GM21786 (cell line): ENCODE measurements around the gene WDR1.

ENCODE experiments used
- ATAC-seq: cut with Tn5 transposase; IDR thresholded peaks from one replicate; pipeline ENCODE4 v1.9.1; 2021; ENCODE audit not compliant: unreplicated experiment

Gene WDR1, protein sequence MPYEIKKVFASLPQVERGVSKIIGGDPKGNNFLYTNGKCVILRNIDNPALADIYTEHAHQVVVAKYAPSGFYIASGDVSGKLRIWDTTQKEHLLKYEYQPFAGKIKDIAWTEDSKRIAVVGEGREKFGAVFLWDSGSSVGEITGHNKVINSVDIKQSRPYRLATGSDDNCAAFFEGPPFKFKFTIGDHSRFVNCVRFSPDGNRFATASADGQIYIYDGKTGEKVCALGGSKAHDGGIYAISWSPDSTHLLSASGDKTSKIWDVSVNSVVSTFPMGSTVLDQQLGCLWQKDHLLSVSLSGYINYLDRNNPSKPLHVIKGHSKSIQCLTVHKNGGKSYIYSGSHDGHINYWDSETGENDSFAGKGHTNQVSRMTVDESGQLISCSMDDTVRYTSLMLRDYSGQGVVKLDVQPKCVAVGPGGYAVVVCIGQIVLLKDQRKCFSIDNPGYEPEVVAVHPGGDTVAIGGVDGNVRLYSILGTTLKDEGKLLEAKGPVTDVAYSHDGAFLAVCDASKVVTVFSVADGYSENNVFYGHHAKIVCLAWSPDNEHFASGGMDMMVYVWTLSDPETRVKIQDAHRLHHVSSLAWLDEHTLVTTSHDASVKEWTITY

DNA sequence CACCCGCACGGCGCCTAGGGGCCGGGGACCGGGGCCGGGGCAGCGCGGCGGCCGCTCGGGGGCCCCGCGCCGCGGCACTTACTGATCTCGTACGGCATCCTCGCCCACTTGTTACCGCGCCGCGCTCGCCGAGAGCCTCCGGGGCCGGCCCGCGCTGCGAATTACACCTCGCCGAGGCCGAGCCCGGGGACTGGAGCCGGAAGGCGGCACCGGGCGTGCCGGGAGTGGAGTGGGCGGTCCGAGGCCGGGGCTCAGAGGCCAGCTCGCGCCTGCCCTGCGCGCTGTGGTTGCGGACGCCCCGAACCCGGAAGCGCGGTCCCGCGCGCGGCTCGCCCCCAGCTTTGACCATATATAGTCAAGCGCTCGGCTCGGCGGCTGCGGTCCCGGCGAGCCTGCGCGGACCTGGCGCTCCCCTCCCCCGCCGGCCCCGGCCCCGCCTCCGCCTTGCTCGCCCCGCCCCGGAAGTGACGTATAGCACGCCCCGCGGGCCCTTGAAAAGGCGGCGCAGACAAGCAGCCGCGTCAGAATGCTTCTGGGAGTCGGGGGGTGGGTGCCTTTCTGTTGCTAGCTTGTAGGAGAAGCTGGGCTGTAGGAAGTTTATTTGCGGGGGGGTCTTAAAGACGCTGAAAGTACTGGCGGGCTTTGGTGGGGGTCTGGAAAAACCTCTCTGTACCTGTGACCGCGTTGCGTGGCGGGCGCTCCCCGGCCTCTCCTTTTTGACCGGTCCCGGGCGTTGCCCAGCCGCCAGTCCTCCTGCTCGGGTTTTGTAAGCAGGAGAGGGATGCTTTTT is at the start of gene WDR1:
Gene WDR1 (minus strand): TSS at position 231 of the 790 bp plus-strand sequence. CDS start 133 bp downstream, at position 98.
- peak; percentile 91 for ATAC-seq

GRCh38 chr4:10164877-10165283 is 48.3 kb upstream of the WDR1 start:
- no peak for ATAC-seq

- no peak for ATAC-seq
Measured at GRCh38 chr4:10163296-10163695, 46.7 kb upstream of the WDR1 start.

DNA sequence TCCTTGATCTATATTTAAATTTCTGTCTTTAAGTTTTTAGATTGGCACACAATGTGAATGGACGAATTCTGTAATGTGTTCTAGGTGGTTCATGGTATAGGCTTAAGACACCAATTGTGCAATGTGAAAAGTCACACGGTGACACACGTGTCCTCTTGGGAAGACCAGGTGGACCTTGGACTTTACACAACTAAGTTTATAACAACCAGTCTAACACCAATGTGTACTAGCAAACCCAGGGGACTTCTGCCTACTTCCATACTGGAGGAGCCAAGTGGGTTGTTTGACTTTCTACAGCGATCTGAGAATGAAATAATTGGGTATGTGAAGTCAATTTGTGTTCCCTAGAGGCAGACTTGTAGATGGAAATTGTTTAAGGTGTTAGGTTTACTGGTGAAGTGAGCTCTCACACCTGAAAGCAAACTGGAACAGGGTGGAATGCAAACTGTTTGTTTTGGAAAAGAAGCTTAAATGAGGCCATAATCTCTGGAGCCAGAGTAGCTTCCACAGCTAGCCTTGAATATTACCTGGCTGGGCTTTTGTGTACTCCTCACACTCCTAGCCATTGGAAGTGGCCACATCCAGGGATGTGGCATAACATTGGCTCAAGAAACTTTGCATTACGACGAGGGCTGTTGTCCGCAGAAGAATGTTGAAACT is 45.9 kb upstream of the WDR1 start:
- ATAC-seq = no peak

GRCh38 chr4:10161840-10162239 is 45.2 kb upstream of the WDR1 start:
- no peak for ATAC-seq

DNA sequence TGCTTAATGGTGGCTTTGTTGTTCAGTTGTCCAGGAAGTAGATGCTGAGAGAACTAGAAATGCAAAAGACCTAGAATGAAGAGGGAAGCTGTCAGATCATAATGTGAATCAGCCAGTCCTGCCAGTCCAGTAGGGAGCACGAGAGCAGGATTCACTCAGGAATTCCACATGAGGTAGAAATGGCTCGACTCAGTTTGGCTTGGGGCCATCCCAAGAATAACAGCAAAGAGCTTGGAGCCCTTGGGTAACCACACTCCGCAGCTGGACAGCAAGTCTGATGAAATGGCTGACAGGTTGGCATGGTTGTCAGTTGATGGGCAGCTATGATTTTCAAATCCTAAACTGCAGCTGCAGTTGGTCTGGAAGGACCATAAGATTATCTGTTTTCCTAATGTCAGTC is 44.5 kb upstream of the WDR1 start:
- ATAC-seq = no peak

DNA sequence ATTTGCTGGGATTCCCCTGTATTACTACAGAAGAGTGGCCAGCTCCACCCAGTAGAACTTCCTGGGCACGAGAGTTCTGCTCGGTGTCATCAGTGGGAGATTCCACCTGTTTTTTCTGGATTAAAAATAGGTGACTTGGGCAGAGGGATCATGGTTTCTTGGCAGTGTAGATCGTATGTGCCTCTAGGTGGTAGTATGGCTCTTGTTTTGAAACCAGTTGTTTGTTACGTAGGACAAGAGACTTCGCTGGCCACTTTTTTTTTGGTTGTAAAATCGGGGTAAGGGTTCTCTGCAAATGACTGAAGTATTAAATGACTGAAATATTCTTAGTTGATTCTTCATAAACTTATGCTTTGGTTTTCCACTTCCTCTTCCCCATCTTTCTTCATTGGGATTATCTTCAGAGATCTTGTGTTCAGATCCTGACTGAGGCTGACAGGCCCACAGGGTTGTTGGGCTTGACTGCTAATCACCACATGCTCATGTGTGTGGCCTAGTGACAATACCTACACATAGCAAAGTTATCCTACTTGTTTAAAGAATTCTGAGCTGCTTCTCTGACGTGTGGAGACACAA is 43.8 kb upstream of the WDR1 start:
- no peak for ATAC-seq

- no peak for ATAC-seq
Measured at GRCh38 chr4:10159671-10160070, 43.1 kb upstream of the WDR1 start.

DNA sequence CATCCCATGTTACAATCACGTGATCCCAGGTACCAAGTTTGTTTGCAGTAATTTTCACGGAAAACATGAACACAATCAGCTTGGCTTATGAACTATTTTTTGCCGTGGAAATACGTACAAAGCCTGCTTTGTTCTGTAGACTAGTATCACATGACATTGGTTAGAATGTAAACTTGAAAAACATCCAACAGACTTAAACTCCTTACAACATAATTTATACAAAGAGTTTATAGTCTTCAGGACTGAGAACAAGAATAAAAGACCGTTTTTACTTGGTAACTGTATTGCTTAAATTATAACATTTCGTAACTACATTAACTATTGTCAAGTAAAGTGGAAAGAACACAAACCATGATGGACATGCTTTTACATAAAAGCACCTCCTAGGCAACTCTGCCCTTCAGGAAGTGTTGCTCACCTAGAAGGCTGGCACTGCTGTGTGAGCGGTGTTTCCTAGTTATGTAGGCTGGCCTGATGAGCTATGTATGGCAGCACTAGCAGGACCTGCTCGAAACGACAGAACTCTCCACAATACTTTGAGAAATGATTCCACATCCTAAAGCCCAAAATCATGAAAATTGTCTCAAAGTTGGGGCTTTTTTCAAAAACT is 41.8 kb upstream of the WDR1 start:
- ATAC-seq = no peak

DNA sequence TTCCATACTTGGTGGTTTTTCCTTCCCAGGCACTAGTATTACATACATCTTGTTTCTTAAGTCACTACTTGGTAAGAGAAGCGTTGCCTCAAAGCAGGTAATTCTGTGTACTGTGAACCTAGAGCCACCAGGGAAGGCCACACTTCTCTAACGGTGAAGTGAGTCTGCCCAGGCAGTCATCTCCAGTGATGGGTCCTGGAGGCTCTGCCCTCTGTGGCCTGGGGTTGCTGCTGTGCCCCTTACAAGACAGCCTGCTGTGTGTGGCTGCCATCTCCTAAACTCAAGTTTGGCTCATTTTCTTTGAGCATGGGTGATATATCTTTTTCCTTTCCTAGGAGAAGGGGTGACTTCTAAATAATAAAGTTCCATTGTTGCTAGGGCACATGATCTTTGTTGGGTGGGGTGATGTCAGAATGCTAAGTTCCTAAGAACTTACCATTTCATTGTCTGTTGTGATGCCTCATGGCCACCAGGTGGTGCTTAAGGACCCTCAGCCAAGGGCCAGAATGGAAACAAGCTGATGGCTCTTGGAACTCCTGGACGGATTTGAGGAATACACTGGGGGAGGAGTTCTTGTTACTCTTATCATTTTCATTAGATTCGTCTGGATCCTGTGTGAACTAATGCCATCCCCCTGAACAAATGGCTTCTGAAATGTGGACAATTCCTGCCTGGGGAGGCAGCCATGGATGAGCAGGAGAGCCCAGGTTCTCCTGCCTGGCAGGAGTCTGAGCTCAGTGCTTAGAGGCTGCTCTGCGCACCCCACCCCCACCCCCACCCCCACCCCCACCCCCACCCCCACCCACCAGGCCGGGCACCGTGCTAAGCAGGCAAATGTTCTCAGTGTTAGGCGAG is 41.1 kb upstream of the WDR1 start:
- peak; percentile 73 for ATAC-seq

DNA sequence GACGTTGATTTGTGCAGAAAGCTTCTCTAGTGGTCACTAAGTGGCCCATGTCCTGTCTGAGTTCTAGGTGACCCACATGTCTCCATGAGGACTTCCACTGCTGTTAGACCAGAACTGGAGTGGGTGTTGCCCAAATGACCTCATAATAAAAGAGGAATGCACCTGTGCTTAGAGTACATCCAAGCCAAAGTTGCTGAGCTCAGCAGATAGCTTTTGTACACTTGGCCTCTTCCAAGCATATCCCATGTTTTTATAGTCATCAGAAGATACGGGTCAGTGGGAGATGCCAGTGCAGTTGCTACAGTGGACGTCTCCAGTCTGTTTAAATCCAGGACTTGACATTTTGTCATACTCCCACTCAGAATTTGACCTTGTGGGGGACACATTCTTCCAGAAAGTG is 37.6 kb upstream of the WDR1 start:
- no peak for ATAC-seq

DNA sequence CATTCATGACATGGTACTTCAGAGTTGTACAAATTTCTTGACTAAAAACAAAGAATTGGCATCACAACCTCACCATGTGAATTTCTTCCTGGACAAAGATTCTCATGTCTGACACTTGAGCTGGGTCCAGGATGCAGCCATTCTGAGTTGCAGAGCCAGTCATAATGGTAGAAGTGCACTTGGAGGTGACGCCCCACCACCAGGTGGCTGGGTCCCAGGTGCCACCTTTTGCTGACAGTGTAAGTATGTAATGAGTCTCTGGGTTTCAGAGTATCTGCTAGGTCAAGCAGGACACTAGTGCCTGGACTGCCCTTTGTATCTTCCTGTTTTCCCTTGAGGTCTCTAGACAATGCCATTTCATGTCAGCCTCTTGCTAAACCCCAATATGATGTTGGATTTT is 36.6 kb upstream of the WDR1 start:
- no peak for ATAC-seq

GRCh38 chr4:10151182-10151581 is 34.6 kb upstream of the WDR1 start:
- ATAC-seq = peak; percentile 65

GRCh38 chr4:10144966-10145365 is 28.4 kb upstream of the WDR1 start:
- no peak for ATAC-seq

DNA sequence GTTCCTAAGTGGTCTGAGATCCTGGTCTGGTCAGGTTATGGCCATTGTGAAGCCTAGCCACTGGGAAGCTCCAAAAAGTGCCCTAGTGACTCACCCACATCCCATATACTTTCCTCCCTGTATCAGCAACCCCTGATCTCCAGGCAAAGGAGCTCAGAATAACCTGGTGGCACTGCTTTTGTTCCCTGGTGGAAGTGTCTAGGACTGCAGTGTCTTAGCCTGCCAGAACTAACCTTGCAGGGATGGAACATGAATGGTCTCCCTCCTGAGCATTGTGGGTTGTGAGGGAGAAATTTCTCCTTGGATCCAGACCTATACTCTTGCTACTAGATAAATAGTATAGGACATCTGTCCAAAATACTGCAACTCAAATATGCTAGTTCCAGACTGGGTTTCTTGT is 27.9 kb upstream of the WDR1 start:
- ATAC-seq = no peak

DNA sequence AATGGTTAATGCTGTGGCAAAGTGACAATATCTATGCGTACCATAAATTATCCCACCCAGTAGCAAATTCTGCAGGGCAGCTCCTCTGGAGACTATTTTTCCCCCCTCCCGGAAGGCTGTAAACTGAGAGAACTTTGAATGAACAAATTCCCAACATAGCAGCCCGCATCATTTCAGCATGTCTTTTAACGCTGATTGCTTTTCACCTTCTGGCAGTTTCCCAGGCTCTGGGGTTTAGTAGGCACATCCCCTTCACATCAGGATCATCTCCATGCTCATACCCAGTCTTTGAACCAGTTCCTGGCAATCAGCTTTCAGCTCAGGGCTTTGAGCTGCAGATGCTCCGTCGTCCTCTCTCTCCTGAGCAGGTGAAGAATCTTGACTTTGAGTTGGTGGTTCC is 26.6 kb upstream of the WDR1 start:
- no peak for ATAC-seq

DNA sequence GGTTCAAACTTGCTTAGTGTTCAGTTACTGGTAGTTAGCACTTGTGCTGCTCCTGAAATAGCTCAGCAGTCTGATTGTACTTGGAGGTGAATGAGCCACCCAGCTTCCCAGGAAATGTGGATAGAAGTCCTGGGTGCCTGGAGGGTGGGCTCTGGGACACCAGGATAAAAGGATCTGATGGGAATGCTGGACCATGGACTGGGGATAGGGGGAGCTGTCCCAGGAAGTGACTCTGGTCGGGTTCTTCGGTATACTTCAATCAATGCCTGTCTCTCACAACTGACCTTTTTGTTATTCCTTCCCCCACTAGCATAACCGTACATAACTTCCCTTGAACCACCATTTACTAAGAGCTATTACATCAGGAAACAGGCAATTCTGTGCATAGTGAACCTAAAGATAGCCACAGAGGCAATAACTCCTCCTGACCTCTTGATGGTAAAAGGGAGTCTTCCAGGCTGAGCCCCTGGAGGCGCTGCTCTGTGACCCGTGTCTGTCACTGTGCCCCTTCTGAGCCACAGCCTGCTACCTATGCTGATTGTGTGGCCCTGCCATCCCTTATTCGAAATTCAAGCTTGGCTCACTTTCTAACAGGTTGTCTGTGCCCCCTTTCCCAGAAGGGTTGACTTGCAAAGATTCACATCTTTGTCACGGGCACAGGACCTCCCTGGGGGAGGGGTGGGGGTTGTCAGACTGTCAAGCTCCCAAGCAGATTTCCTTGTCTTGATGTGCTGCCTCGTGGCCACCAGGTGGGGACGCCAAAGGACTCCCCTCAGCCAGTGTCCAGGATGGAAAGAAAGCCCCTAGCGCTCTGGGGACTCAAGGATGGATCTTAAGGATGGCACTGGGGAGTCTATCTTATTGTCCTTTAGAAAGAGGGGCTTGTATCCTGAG is 24.5 kb upstream of the WDR1 start:
- ATAC-seq = no peak

DNA sequence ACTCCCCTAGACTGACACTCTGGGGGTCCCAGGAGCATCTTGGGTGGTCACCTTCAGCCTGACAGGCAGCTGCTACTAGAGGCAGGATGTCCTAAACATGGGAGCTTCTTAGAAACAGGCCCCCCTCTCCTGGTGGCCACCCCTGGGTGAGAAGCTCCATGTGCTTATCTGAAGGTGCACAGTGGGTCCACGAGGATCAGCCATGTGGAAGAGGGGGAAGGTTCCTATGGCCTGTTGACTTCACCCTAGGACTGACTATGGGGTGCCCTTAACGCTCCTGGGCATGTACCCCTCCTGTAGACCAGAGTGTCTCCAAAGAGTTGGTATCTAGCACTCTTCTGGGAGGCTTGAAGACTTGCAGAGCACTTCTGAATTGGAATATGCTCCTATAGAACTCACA is 22.9 kb upstream of the WDR1 start:
- ATAC-seq = no peak

- no peak for ATAC-seq
Measured at GRCh38 chr4:10135260-10135659, 18.7 kb upstream of the WDR1 start.
